Thyroid gland (tissue), 4 donors: ENCODE results near the gene PPP2R5C. TPM values are rescaled to one million over a fixed set of nuclear protein-coding genes. Genes with fewer than 3 reads are reported as not detected.

Experiments
- DNase-seq, 2 donors: peaks; one replicate each; pipeline ENCODE4 v3.0.0-alpha.2; 2019
- H3K27ac ChIP-seq, 3 donors: fragments of 200-600 bp; sonication (generic); 1 replicate in 2 of 3; 2 replicates in 1 of 3; pipeline ENCODE4 v1.5.1; 2016 to 2019; ENCODE audit warnings: mild to moderate bottlenecking in 1 of 3, moderate library complexity in 1 of 3
- H3K27me3 ChIP-seq: fragments of 200-600 bp; sonication (generic); one replicate; pipeline ENCODE4 v1.5.1; 2019
- H3K36me3 ChIP-seq, 2 donors: fragments of 200-600 bp; sonication (generic); one replicate each; pipeline ENCODE4 v1.5.1; 2016 to 2019
- H3K4me1 ChIP-seq, 2 donors: fragments of 200-600 bp; sonication (generic); one replicate each; pipeline ENCODE4 v1.5.1; 2017 to 2019
- H3K4me3 ChIP-seq, 3 donors: fragments of 200-600 bp; sonication (generic); replicated peaks in 1 of 3; 1 replicate in 2 of 3; 2 replicates in 1 of 3; pipeline ENCODE4 v1.5.1; 2016; ENCODE audit warnings: mild to moderate bottlenecking in 1 of 3
- H3K9me3 ChIP-seq: fragments of 200-600 bp; sonication (generic); one replicate; pipeline ENCODE4 v1.5.1; 2017
- POLR2A ChIP-seq, 2 donors: fragments of 450-650 bp; IDR thresholded peaks; one replicate each; pipeline ENCODE4 v1.6.1; 2017; ENCODE audit warnings: antibody characterized with exemption in 2 of 2, mild to moderate bottlenecking in 2 of 2, moderate library complexity in 1 of 2
- WGBS, 2 donors: methylation state at CpG; one replicate each; pipeline ENCODE4 v1.1.5; 2017; 5-methylcytosine and 5-hydroxymethylcytosine counted together
- intact Hi-C: fragments of 100-400 bp; cut with DNase I; formaldehyde crosslinking; loops from one replicate; pipeline ENCODE4 v1.15.1; 2023
- total RNA-seq, 4 donors: library from RNA; depleted of rRNA; stranded (reverse); fragments of >200 nt; gene quantifications; one replicate each; pipeline ENCODE4 v1.2.3, GENCODE V29; 2016
- TF ChIP-seq, protein P1 (sequence below), 6 experiments: fragments of 200-600 bp in 3 of 6; fragments of 450-650 bp in 3 of 6; sonication (generic) in 3 of 6; IDR thresholded peaks; one replicate each; pipeline ENCODE4 v1.5.1; 2016 to 2019; ENCODE audit warnings: antibody characterized with exemption in 6 of 6, mild to moderate bottlenecking in 2 of 6, inconsistent platforms in 1 of 6, moderate library complexity in 1 of 6

Gene PPP2R5C
- total RNA-seq, 4 donors from 2014 or later: 105 to 209 (median 141) TPM

DNA sequence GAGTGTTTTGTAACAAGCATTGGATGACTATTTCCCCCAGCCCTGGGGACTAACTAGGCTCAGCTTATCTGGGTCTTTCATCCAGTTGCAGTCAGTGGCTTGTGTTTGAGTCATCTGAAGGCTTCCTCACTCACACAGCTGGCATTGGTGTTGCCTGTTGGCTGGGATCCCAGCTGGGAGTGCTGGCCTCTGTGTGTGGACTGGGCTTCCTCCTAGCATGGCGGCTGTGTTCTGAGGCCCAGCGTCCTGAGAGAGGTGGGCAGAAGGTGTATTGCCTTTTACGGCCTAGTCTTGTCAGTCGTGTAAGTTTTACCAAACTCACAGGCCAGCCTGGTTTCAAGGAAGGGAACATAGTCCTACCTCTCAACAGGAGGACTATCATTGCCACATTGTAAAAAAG, 28.3 kb upstream of the PPP2R5C start:
- H3K4me1 ChIP-seq: peaks cover 8 to 18% of the 10 kb centered on the region in 2 donors
- TF ChIP-seq POLR2A (IDR thresholded peaks at IDR 0.05): no peak
- TF ChIP-seq, protein P1, sequence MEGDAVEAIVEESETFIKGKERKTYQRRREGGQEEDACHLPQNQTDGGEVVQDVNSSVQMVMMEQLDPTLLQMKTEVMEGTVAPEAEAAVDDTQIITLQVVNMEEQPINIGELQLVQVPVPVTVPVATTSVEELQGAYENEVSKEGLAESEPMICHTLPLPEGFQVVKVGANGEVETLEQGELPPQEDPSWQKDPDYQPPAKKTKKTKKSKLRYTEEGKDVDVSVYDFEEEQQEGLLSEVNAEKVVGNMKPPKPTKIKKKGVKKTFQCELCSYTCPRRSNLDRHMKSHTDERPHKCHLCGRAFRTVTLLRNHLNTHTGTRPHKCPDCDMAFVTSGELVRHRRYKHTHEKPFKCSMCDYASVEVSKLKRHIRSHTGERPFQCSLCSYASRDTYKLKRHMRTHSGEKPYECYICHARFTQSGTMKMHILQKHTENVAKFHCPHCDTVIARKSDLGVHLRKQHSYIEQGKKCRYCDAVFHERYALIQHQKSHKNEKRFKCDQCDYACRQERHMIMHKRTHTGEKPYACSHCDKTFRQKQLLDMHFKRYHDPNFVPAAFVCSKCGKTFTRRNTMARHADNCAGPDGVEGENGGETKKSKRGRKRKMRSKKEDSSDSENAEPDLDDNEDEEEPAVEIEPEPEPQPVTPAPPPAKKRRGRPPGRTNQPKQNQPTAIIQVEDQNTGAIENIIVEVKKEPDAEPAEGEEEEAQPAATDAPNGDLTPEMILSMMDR (IDR thresholded peaks at IDR 0.05): no peak
- WGBS, 2 donors: 94 to 96% methylated on average over 4 of the region's 4 CpGs
- H3K4me3 ChIP-seq: no peak overlapping the region
- no peak overlapping the region for H3K27ac ChIP-seq
- H3K27me3 ChIP-seq: no peaks in the 10 kb centered on the region
- no peak for DNase-seq
- H3K9me3 ChIP-seq: no peaks in the 10 kb centered on the region
- H3K36me3 ChIP-seq: no peaks in the 10 kb centered on the region
- intact Hi-C loops: no loop called here

DNA sequence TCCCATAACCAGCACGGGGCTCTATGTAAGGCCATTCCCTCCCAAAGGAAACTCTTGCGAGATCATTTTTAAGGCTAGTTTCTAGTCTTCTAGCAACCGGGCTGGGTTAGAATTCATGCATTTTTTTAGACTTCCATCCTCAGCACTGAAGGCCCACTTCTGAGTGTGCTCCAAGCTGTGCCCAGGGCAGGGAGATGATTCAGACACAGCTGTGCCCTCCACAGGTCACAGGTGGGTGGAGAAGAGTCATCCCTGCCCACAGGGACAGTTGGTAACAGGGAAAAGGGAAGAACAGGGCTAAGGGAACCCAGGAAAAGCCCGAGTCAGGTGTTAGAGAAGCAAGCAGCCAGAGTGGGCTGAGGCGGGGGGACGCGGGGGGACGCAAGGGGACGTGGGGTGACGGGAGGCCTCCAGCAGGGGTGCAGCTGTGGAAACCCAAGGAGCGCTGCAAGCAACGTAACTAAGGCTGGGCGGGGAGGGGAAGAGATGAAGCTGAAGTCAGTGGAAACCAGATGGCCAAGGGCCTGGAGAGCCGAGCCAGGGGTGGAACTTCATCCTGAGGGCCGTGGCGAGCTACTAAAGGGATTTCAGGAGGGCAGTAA, 27.2 kb upstream of the PPP2R5C start:
- TF ChIP-seq, protein P1 (IDR thresholded peaks at IDR 0.05): no peak
- no peak for TF ChIP-seq POLR2A (IDR thresholded peaks at IDR 0.05)
- no peak for DNase-seq
- 92 to 94% methylated on average over 16 of the region's 16 CpGs for WGBS, 2 donors
- Histone ChIP-seq H3K4me3 (no peak overlapping the region), H3K27me3 (no peaks in the 10 kb centered on the region), H3K9me3 (no peaks in the 10 kb centered on the region), H3K27ac (no peak overlapping the region), H3K36me3 (no peaks in the 10 kb centered on the region), H3K4me1 (peaks cover 8 to 18% of the 10 kb centered on the region in 2 donors)
- intact Hi-C loops: no loop called here

DNA sequence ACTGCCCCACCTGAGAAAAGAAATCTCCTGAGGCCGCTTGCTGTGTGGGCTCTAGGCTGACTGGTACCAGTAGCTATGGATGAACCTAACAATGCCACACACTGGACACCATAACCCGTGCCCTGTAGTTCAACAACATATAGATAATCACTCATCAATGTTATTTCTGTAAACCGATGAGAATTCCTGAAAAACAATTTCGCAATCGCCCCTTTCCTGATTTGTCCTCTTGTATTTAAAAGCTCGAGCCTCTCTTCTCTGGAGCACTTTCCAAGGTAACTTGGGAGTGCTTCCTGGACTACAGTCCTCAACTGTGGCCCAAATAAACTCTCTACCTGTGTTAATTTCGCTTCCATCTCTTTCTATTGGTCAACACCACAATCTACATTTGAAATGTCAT, 26.1 kb upstream of the PPP2R5C start:
- no peak overlapping the region for H3K27ac ChIP-seq
- H3K36me3 ChIP-seq: no peaks in the 10 kb centered on the region
- no peaks in the 10 kb centered on the region for H3K27me3 ChIP-seq
- TF ChIP-seq POLR2A (IDR thresholded peaks at IDR 0.05): no peak
- TF ChIP-seq, protein P1 (IDR thresholded peaks at IDR 0.05): no peak
- peaks cover 8 to 18% of the 10 kb centered on the region in 2 donors for H3K4me1 ChIP-seq
- DNase-seq: no peak
- no peaks in the 10 kb centered on the region for H3K9me3 ChIP-seq
- WGBS, 2 donors: 80 to 85% methylated on average over 7 of the region's 7 CpGs
- no peak overlapping the region for H3K4me3 ChIP-seq
- intact Hi-C loops: no loop called here

DNA sequence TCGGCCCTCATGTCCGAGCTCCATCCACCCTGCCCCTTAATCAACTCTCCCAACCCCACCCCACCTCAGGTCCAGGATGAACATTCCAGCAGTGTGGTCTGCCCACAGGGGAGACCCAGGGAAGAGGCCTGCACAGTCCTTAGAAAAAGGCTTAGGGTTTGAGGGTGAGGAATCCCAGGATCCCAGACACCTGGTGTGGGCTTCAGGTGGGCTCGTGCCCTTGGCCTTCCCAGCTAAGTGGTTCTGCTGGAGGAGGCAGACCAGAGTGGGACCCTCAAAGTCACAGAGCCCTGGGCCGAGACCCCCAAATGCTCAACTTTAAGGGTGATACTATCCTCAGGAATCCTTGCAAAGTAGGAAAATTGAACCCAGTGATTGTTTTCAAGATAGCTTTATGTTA, 25.4 kb upstream of the PPP2R5C start:
- H3K9me3 ChIP-seq: no peaks in the 10 kb centered on the region
- no peak for DNase-seq
- H3K27me3 ChIP-seq: no peaks in the 10 kb centered on the region
- H3K4me1 ChIP-seq: peaks cover 7 to 13% of the 10 kb centered on the region in 2 donors
- intact Hi-C loops: no loop called here
- WGBS, 2 donors: 85 to 92% methylated on average over 4 of the region's 4 CpGs
- no peak for TF ChIP-seq POLR2A (IDR thresholded peaks at IDR 0.05)
- TF ChIP-seq, protein P1 (IDR thresholded peaks at IDR 0.05): no peak
- no peak overlapping the region for H3K4me3 ChIP-seq
- no peaks in the 10 kb centered on the region for H3K36me3 ChIP-seq
- H3K27ac ChIP-seq: no peak overlapping the region

DNA sequence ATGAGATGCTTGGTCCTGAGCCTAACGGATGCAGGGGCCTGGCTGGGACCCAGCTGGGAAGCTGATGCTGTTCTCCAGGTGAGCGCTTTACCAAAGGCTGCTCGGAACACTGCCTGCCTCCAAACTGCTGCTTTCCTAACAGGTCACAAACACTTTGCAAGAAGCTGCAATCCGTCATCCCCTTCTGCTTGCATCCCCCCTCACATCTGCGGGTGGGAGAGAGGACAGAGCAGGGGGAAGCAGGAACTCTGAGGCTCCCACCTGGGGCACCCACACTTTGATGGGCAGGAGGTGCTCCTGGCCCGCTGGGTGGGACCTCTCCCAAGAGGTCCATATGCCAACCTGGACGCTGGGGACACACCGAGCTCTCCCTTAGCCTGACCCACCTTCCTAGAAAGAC, 24.9 kb upstream of the PPP2R5C start:
- H3K36me3 ChIP-seq: no peaks in the 10 kb centered on the region
- 83 to 90% methylated on average over 7 to 8 of the region's 8 CpGs for WGBS, 2 donors
- no peaks in the 10 kb centered on the region for H3K27me3 ChIP-seq
- TF ChIP-seq, protein P1 (IDR thresholded peaks at IDR 0.05): no peak
- TF ChIP-seq POLR2A (IDR thresholded peaks at IDR 0.05): no peak
- H3K4me3 ChIP-seq: no peak overlapping the region
- H3K4me1 ChIP-seq: peaks cover 2 to 8% of the 10 kb centered on the region in 2 donors
- DNase-seq: no peak
- H3K27ac ChIP-seq: no peak overlapping the region
- intact Hi-C loops: no loop called here
- no peaks in the 10 kb centered on the region for H3K9me3 ChIP-seq
